Right renal pelvis (tissue), 4 donors: ENCODE results near the gene KRT39. TPM values are rescaled to one million over a fixed set of nuclear protein-coding genes. Genes with fewer than 3 reads are reported as not detected.
"Not testable (repeated sequence)": the region's sequence is repeated elsewhere in the genome, so short reads cannot be mapped to it uniquely, and the experiment has no call there.

ENCODE experiments used
- DNase-seq, 4 donors: peaks; one replicate each; pipeline ENCODE4 v3.0.0-alpha.2; 2013; ENCODE audit warnings: low read depth in 4 of 4, low spot score in 3 of 4, missing footprints in 1 of 4
- polyA plus RNA-seq, 4 donors: library from polyadenylated mRNA; unstranded; fragments of 120-200 nt; gene quantifications; one replicate each; pipeline ENCODE4 v1.2.1, GENCODE V29; 2013; ENCODE audit not compliant: insufficient read length in 4 of 4

The KRT39 gene
- not detected for polyA plus RNA-seq

DNA sequence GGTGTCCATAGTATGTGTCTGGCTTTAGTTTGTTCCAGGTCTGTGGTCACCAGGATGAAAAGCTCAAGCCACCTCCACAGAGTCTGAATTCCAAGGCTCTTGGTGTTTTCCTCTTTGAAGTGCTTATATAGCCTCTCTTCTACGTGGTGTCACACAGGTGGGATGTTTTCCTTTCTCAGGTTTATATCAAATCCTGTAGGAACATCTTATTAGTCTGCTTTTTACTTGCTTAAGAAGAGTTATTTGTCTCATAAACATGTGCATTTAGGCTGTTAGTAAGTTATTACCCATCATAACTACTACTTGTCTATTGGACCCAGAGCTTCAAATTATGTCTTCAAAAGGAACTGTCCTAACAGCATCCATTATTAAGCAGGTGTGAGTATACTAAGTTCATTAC lies at the start of gene KRT39:
KRT39 (minus strand) TSS at position 101 of the 400 bp plus-strand sequence; CDS start at position 9, 92 bp downstream.
- no peak for DNase-seq

DNA sequence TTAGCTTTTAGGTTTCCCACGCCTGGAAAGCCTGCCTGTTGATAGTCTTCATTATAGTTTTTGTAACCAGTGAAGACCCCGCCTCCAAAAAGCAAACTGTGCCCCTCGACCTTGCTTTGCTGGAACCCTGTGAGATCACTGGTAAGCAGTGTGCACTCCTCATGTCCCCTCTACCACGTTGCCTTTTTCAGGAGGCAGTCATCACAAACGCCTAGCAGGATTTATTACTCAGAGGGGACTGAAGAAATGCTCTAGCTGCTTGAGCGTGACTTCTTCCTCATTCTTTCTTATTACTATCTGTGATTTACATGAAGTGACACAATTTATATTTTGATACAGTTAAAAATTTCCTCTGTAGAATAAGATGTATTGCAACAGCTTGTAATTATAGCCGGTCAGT lies 48.7 kb upstream of the KRT39 start:
- no peak for DNase-seq

DNA sequence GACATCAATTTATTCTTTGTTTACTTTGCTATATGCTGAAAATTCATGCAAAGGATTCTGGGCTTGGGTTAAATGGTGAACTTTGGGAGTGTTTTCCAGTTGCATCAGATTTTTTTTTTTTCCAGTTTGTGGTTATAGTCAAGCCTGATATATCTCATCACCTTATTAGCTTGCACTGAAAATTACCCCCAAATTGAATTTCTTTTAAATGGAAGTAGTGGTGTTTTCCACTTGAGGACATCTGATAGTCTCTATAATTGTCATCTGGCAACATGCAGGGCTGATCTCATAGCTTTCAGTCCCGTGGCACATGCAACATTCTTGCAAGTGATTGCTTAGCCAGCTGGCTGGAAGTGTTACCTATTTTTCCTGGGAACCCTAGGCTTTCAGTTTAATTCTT lies 46.9 kb upstream of the KRT39 start:
- no peak for DNase-seq

DNA sequence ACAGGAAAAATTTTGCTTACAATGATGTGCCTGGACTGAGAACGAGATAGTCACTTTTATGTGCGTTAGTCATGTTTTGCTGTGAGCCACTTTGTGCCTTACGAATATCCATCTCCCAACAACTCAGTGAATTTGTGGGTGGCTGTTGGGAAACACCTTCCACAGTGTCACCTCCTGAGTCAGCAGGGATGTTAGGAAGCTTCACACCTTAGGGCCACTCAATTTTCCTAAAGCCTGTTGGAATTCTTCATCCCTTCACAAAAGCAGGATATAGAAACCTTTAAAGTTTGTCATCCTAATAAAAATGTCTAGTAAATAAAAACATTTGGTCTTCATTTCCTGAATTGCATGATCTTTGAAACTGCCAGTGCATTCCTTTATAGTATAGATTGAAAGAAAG lies 46.4 kb upstream of the KRT39 start:
- DNase-seq: no peak

DNA sequence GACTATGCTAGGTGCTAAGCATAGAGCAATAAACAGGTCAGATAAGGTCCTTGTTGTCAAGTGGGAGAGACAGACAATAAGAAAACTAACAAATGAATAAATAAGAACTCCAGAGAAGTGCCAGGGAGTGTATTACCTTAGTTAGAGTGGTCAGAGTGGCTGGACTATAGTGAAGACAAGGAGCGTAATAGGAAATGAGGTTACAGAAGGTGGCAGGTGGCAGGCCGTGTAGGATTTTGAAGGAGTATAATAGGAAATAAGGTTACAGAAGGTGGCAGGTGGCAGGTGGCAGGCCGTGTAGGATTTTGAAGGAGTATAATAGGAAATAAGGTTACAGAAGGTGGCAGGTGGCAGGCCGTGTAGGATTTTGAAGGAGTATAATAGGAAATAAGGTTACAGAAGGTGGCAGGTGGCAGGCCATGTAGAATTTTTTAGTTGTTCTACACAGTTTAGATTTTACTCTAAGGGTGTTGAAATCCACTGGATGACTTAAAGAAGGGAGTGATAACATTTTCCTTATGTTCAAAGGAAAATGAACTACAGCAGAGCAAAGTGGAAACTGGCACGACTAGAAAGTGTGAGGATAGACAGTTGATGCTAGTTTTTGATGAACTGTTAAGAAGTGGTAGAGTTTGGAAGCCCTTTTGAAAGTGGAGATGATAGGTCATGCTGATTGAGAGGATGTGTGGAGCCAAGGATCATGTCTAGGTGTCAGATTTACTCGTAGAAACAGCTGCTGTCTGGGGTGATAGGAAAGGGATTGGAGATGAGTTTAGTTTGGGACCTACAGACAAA lies 45.8 kb upstream of the KRT39 start:
- DNase-seq: no peak

DNA sequence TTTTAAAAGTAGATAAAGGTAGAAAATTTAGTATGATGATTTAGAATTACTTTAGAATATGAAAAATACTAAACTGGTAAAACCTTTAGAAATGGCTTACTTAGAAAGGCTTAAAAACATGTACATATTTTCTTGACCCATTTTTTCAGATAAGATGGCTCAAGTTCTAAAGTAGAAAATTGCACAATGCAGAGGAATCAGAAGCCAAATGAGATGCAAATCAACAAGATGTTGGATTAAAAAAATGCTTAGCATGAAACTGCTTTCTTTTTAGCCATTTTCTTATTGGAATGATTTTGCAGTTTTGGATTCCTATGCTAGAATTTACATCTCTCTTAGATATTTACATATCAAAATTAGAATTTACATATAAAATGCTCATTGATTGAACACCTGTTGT lies 43.7 kb upstream of the KRT39 start:
- DNase-seq: no peak

DNA sequence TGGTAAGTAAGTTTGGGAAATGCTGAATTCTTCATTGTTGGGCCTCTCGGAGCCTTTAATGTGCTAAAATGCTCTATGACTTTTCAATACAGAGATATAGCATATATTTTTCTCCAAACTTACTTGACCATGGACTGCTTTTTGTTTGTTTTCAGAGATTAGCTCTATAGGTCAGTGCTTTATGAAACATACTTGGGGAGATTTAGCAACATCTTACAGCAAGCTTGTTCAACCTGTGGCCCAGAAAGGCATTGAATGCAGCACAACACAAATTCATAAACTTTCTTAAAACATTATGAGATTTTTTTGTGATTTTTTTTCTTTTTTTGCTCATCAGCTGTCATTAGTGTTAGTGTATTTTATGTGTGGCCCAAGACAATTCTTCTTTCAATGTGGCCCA lies 43.2 kb upstream of the KRT39 start:
- DNase-seq: no peak

DNA sequence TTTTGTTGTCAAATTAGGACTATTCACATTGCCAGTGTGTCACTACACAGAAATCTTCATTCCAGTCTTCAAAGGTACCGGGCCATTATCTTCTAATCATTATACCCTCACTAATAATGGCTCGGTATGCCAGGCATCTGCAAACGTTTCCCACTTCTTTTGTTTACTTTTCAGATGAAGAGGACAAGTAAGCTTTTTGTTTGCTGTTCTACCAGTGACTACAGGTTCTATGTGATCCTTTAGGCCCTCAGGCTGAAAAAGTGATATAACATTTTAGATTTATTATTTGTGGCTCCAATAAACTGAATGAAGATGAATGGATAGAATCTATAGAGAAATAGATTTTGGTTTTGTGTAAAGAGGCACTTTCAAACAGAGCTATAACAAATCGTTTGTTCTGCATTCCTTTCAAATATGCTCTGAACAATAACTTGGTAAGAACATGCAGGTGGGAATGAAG lies 42.6 kb upstream of the KRT39 start:
- DNase-seq: no peak

DNA sequence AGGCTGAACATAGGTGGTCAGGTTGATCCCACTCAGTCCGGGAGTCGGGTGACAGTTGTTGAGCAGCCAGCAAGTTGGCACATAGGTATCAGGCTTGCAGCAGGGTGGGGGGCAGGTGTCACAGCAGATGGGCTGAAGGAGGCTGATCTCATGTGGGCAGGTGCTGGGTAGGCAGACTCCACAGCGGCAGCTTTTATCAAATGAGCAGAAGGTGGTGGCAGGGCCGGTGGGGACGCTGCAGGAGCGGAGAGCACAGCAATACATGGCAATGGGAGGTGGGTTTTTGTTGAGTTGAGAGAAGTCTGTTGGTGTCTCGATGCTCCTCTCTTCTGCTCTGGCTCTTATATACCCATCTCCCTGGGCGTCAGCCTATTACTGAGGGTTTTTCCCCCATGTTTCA lies 42.1 kb upstream of the KRT39 start, which contains the start of gene KRTAP3-1:
KRTAP3-1 (minus strand) TSS at position 318 of the 400 bp plus-strand sequence; CDS start at position 264, 54 bp downstream.
- DNase-seq: no peak

DNA sequence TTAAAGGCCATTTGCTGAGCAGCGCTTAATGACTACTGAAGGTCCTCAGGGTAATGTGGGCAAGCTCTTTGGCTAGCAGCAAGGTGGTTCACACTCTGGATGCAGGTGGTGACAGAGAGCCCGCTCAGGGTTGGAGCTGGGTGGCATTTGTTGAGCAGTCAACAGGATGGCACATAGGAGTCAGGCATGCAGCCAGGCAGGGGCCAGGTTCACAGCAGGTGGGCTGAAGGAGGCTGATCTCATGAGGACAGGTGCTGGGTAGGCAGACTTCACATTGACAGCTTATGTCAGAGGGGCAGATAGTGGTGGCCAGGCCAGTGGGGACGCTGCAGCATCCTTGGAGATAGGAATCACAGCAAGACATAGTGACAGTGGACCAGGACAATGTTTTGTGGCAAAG lies 37.6 kb upstream of the KRT39 start:
- DNase-seq: no peak

DNA sequence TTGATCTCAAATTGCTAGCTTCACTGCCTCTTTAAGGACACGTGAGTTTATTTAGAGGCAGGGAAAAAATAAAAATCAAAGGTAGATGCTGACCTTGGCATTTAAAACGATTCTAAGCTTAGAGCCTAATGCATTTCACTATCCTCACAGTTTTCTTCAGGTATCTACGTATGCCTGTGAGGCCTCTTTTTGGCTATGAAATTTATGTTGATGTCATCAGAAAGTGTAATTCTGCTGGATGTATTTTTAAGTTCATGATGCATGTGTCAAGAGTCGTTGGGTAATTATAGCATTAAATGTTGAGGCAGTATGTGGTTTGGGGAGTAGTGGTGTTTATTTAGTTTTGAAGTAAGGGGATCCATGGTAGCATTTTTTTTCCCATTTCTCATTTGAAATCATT lies 37.2 kb upstream of the KRT39 start:
- DNase-seq: no peak

DNA sequence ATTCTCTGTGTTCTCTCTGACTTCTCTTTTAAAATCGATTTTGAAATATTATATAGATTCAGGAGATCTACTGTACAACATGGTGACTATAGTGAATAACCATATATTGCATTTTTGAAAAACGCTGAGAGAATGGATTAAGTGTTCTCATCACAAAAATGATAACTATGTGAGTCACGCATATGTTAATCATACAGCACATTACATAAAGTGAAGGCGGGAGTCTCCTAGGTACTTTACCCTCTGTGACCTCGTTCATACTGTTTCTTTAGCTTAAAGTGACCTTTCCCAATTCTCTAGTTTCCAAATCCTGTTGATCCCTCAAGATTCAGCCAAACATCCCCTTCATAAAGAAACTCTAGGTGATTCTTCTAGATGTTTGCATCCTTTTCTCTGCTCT lies 36.1 kb upstream of the KRT39 start:
- DNase-seq: no peak

DNA sequence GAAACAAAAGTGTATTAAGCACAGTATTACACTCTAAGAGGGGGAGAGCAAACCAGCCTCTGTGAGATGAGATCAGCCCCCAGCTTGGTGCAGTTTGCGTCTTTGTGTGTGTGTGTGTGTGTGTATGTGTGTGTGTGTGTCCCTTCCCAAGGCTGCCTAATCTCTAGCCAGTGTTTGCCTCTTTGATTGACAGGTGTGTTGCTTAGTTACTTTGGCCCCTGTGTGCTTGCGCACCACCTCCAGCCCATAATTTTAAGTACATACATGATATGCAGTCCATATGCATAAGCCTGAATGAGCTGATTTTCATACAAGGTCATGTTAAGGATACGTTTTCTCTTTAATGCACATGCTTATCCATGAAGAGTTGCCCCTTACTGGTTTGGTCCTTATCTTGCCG lies 35.0 kb upstream of the KRT39 start:
- no peak for DNase-seq

DNA sequence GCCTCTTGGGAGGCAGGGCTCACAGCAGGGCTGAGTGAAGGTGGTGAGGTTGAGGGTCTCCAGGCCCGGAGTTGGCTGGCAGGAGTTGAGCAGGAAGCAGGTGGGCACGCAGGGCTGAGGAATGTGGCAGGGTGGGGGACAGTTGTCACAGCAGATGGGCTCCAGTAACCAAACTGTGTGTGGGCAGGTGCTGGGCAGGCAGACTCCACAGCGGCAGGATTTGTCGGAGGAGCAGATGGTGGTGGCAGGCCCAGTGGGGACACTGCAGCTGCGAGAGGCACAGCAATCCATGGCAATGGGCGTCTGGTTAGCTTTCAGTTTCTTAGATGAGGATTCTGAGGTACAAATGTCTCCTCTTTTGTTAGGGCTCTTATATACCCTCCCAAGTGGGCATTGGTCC lies 32.8 kb upstream of the KRT39 start, which contains the start of gene KRTAP3-2:
KRTAP3-2 (minus strand) TSS at position 344 of the 400 bp plus-strand sequence; CDS start at position 291, 53 bp downstream.
- DNase-seq: not testable (repeated sequence)

DNA sequence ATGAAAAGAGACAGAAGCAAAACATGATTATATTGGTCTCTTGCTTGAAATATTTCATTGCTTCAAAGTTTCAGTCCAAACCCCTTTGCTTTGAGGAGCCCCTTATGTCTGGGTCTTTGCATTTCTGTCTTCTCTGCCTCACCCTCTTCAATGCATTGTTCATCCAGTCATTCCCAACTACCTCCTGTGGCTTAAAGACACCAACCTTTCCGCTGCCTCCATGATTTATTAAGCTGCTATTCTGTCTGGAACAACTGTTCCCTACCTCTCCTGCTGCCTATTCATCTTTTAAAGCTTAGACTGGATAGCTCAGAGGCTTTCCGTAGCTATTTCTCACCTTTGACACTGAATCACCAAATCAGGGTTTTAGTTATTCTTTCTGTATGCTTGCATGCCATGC lies 30.6 kb upstream of the KRT39 start:
- DNase-seq: no peak

DNA sequence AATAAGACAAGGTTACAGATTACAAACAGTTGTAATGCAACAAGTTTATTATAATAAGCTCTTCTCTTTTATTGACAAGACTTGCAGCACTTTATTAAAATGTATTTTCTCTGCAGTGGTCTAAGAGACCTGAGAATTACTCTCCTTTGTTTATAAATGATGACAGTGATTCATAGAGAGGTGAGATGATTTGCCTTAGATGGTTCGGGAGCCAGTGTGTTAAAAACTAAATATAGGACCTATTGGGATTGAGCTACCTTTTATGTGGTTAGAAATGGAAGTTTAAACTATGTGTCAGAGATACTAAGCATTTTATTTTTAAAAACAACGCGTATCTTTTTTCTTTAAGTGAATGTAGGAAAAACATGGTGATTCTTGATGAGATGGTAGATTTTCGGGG lies 30.1 kb upstream of the KRT39 start:
- DNase-seq: no peak

DNA sequence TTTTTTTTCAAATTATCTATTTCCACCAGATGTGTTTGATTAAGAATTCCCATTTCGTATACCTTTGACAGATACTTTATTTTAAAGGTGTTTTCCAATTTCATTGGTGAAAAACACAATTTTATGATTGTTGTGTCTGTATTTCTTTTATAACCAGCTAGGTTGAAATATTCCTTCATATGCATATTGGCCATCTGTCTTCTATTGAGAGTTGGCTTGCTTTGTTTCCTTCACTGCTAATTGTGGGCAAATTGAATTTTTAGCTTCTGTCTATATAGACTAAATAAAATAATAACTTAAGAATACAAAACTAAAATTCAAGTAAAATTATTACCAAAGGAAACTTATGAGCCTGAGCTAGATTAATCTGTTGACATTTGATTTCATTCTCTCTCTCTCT lies 28.4 kb upstream of the KRT39 start:
- no peak for DNase-seq

DNA sequence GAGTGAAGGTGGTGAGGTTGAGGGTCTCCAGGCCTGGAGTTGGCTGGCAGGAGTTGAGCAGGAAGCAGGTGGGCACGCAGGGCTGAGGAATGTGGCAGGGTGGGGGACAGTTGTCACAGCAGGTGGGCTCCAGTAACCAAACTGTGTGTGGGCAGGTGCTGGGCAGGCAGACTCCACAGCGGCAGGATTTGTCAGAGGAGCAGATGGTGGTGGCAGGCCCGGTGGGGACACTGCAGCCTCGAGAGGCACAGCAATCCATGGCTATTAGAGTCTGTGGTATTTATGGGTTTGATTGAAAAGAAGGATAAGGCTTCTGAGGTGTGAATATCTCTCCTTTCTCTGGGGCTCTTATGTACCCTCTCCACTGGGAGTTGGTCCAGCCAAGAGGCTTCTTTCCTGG lies 27.1 kb upstream of the KRT39 start, which contains the start of gene KRTAP3-3:
KRTAP3-3 (minus strand) TSS at position 326 of the 400 bp plus-strand sequence; CDS start at position 259, 67 bp downstream.
- DNase-seq: no peak

DNA sequence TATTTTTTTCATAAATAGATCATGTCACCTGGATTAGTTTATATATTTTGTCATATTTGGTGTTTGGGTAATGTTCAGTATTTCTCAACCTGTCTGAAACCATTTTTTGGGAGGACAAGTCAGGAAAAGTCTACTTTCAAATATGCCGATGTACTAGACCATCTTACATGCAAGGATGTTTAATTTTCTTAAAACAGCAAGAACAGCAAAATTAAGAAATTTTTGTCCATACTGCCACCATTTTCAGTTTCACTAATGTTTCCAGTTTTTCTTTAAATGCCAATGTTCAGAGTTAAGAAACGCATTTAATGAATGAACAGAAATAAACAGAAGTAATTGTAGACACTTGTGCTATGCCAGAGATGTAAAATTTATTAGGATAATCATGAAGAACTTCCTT lies 26.3 kb upstream of the KRT39 start:
- no peak for DNase-seq

DNA sequence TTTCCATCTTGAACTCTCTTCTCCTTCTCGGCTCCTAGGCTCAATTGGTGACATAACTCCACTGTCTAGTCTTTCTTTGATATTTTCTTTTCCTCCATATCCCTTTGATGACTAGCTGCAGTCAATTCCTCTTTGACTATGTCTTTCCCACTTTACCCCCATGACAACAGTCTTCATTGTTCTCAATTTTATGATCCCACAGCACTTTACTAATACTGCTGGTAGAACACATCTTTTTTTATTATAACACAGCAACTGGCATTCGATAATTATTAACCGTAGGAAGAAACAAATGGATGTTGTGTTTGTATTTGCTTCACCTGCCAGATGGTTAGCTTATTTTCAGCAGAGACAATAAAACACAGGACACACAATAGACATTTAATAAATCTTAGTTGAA lies 25.9 kb upstream of the KRT39 start:
- no peak for DNase-seq

DNA sequence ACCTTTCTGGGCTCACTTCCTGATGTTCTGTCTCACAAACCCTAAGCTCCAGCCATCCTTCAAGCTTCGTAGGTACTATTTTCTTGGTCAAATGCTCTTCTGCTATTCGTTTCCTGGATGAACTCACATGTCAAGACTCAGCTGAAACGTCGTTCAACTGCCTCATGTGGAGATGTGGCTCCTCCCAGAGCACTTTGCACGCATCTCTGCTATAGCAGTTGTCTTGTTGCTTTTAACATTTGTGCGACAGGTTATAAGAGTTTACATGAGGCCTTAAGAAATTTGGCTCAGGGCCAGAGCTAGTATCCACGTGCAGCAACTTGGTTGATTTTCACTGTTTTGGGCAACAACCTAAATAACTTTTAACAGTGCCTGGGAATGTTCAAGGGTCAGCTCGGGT lies 20.2 kb upstream of the KRT39 start:
- no peak for DNase-seq

DNA sequence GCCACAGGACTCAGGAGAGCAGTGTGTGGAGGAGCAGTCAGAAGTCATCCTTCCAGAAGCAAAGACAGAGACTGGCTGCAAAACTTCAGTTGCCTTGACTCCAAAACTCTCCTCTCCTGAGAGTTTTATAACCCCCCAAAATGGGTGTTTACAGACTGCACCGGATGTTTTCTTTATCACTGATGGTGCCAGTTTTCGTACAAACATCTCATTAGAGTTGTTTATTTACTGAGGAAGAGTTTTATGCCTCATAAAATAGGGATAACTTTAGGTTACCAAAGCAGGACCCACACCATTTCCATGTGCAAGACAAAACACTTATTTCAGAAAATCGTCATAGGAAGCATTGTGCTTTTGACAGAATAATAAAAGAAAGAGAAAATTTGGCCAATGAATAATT lies 17.5 kb upstream of the KRT39 start, which contains the start of gene KRT40:
KRT40 (minus strand) TSS at position 101 of the 400 bp plus-strand sequence; CDS start at position 48, 53 bp downstream.
- DNase-seq: no peak
